Colonic mucosa (tissue), 4 donors: ENCODE measurements around the gene SLCO3A1. TPM values are rescaled to one million over a fixed set of nuclear protein-coding genes. Genes with fewer than 3 reads are reported as not detected.

ENCODE experiments used
- DNase-seq: peaks from one replicate; pipeline ENCODE4 v3.0.0-alpha.2; 2020
- H3K27ac ChIP-seq: fragments of 200-600 bp; one replicate; pipeline ENCODE4 v1.8.0; 2021
- H3K27me3 ChIP-seq: fragments of 200-600 bp; one replicate; pipeline ENCODE4 v1.8.0; 2021
- H3K36me3 ChIP-seq: fragments of 200-600 bp; one replicate; pipeline ENCODE4 v1.8.0; 2021
- H3K4me1 ChIP-seq: fragments of 200-600 bp; one replicate; pipeline ENCODE4 v1.8.0; 2021; ENCODE audit warnings: mild to moderate bottlenecking
- H3K4me3 ChIP-seq: fragments of 200-600 bp; one replicate; pipeline ENCODE4 v1.8.0; 2021
- H3K9ac ChIP-seq, 2 donors: one replicate each; pipeline ENCODE4 v1.7.0; 2013; ENCODE audit warnings: control low read depth in 2 of 2, low read depth in 2 of 2, low read length in 2 of 2
- H3K9me3 ChIP-seq: fragments of 200-600 bp; one replicate; pipeline ENCODE4 v1.8.0; 2021
- CTCF ChIP-seq: fragments of 200-600 bp; IDR thresholded peaks from one replicate; pipeline ENCODE4 v1.8.0; 2022; ENCODE audit warnings: antibody characterized with exemption, mild to moderate bottlenecking
- intact Hi-C: fragments of 100-400 bp; cut with DNase I; formaldehyde crosslinking; loops from one replicate; pipeline ENCODE4 v1.14.1; 2022
- total RNA-seq, 2 donors: library from RNA; stranded (reverse); fragmentation: NEBNext Ultra II Directional in 1 of 2; extraction: Animal tissue kit (Norgen Biotek cat#: 25700) in 1 of 2; gene quantifications; one replicate each; pipeline ENCODE4 v1.2.1, GENCODE V29; 2021
- donor health status: healthy.
- donor health status: DM: no; HTN: no; CAD: no.
- donor health status: DM: no; HTN: no; CAD: no.

The SLCO3A1 gene
- total RNA-seq, 2 donors from 2014 or later = 11.4 to 24.6 TPM

GRCh38 chr15:92146511-92147150 lies 293.1 kb downstream of the SLCO3A1 start:
- Histone ChIP-seq H3K4me1 (no peaks in the 10 kb centered on the region), H3K27ac (no peak overlapping the region), H3K9ac (no peak overlapping the region), H3K36me3 (no peaks in the 10 kb centered on the region), H3K9me3 (no peaks in the 10 kb centered on the region), H3K27me3 (no peaks in the 10 kb centered on the region), H3K4me3 (no peak overlapping the region)
- DNase-seq = no peak
- TF ChIP-seq CTCF = no peak
- intact Hi-C loops = no loop called here

GRCh38 chr15:92149029-92149428 lies 295.5 kb downstream of the SLCO3A1 start:
- H3K36me3 ChIP-seq = no peaks in the 10 kb centered on the region
- no peak overlapping the region for H3K4me3 ChIP-seq
- intact Hi-C loops = no loop called here
- no peak for TF ChIP-seq CTCF
- no peaks in the 10 kb centered on the region for H3K4me1 ChIP-seq
- DNase-seq = no peak
- no peaks in the 10 kb centered on the region for H3K27me3 ChIP-seq
- no peak overlapping the region for H3K27ac ChIP-seq
- no peak overlapping the region for H3K9ac ChIP-seq
- no peaks in the 10 kb centered on the region for H3K9me3 ChIP-seq

GRCh38 chr15:92149465-92149864 lies 296.0 kb downstream of the SLCO3A1 start:
- TF ChIP-seq CTCF = no peak
- no peak overlapping the region for H3K9ac ChIP-seq
- no peak for DNase-seq
- H3K27ac ChIP-seq = no peak overlapping the region
- intact Hi-C loops = no loop called here
- H3K4me3 ChIP-seq = no peak overlapping the region
- no peaks in the 10 kb centered on the region for H3K27me3 ChIP-seq
- H3K36me3 ChIP-seq = no peaks in the 10 kb centered on the region
- H3K4me1 ChIP-seq = no peaks in the 10 kb centered on the region
- H3K9me3 ChIP-seq = no peaks in the 10 kb centered on the region

GRCh38 chr15:92151168-92151567 lies 297.7 kb downstream of the SLCO3A1 start:
- no peaks in the 10 kb centered on the region for H3K27me3 ChIP-seq
- intact Hi-C loops = no loop called here
- DNase-seq = no peak
- no peaks in the 10 kb centered on the region for H3K36me3 ChIP-seq
- no peak overlapping the region for H3K4me3 ChIP-seq
- no peak overlapping the region for H3K9ac ChIP-seq
- H3K9me3 ChIP-seq = no peaks in the 10 kb centered on the region
- no peak overlapping the region for H3K27ac ChIP-seq
- no peak for TF ChIP-seq CTCF
- no peaks in the 10 kb centered on the region for H3K4me1 ChIP-seq

- Histone ChIP-seq H3K27me3 (no peaks in the 10 kb centered on the region), H3K9ac (no peak overlapping the region), H3K9me3 (no peaks in the 10 kb centered on the region), H3K27ac (no peak overlapping the region), H3K4me1 (no peaks in the 10 kb centered on the region), H3K36me3 (no peaks in the 10 kb centered on the region), H3K4me3 (no peak overlapping the region)
- TF ChIP-seq CTCF = no peak
- DNase-seq = no peak
- intact Hi-C loops = no loop called here
These were observed 298.2 kb downstream of the SLCO3A1 start for GRCh38 chr15:92151741-92152140.
